Measurements from ENCODE around the gene KATNAL2.

The KATNAL2 gene

GRCh38 chr18:46917108-46917802, at the start of gene KATNAL2, which contains the start of gene PIAS2:
Gene KATNAL2, plus strand, starts transcription at chr18:46917602. Its CDS starts 29,271 bp downstream, at chr18:46946873.
Gene PIAS2, minus strand, starts transcription at chr18:46917507. Its CDS starts 162 bp downstream, at chr18:46917345.
- DNase-seq = peak; percentile 60

- DNase-seq = peak; percentile 13
Measured at GRCh38 chr18:46868169-46868921, 49.1 kb upstream of the KATNAL2 start.

- DNase-seq = no peak
Measured at GRCh38 chr18:46877329-46877987, 39.9 kb upstream of the KATNAL2 start.

- DNase-seq = no peak
Measured at GRCh38 chr18:46883180-46883579, 34.2 kb upstream of the KATNAL2 start.

- DNase-seq = no peak
Measured at GRCh38 chr18:46886893-46887292, 30.5 kb upstream of the KATNAL2 start.

- no peak for DNase-seq
Measured at GRCh38 chr18:46888965-46889364, 28.4 kb upstream of the KATNAL2 start.

- no peak for DNase-seq
Measured at GRCh38 chr18:46891742-46892214, 25.6 kb upstream of the KATNAL2 start.

GRCh38 chr18:46892842-46893241, 24.6 kb upstream of the KATNAL2 start:
- DNase-seq = no peak

GRCh38 chr18:46893360-46893759, 24.0 kb upstream of the KATNAL2 start:
- no peak for DNase-seq

GRCh38 chr18:46894124-46894523, 23.3 kb upstream of the KATNAL2 start:
- DNase-seq = no peak

- DNase-seq = no peak
Measured at GRCh38 chr18:46899274-46899948, 18.0 kb upstream of the KATNAL2 start.

GRCh38 chr18:46903406-46903805, 14.0 kb upstream of the KATNAL2 start:
- no peak for DNase-seq

- DNase-seq = no peak
Measured at GRCh38 chr18:46909497-46909896, 7.9 kb upstream of the KATNAL2 start.

GRCh38 chr18:46910856-46911255, 6.5 kb upstream of the KATNAL2 start:
- no peak for DNase-seq

GRCh38 chr18:46915800-46916550, 1.4 kb upstream of the KATNAL2 start:
- no peak for DNase-seq

GRCh38 chr18:46916551-46917107, 773 bp upstream of the KATNAL2 start:
- no peak for DNase-seq

- no peak for DNase-seq
Measured at GRCh38 chr18:46917803-46918600, 600 bp downstream of the KATNAL2 start.

GRCh38 chr18:46920067-46920466, 2.7 kb downstream of the KATNAL2 start:
- DNase-seq = no peak

- no peak for DNase-seq
Measured at GRCh38 chr18:46920653-46921052, 3.3 kb downstream of the KATNAL2 start.

- DNase-seq = no peak
Measured at GRCh38 chr18:46939337-46939963, 22.0 kb downstream of the KATNAL2 start.
